Measurements from ENCODE around the gene TNFRSF18. TPM values are rescaled to one million over a fixed set of nuclear protein-coding genes. Genes with fewer than 3 reads are reported as not detected.

Gene TNFRSF18
- total and polyA plus RNA-seq, 2 donors (not counting 3 experiments of a cell fraction or from before 2014, with no cell fraction given): not detected

- H3K4me2 ChIP-seq (ENCODE audit: insufficient read depth, low read length): no peak overlapping the region
- no peaks in the 10 kb centered on the region for H3K9me1 ChIP-seq (replicated peaks; ENCODE audit: control insufficient read depth, extremely low read depth, insufficient read depth, low read length)
- no peaks in the 10 kb centered on the region for H3K27me3 ChIP-seq (ENCODE audit: control insufficient read depth in 2 of 2, insufficient read depth in 2 of 2, low read length in 2 of 2)
- intact Hi-C loops (cut with micrococcal nuclease) (no loop called here), dilution Hi-C loops (cut with MboI; ENCODE audit: extremely low pct_ligation_motif_present, low sequenced_read_pairs) (no loop called here)
- H3K9ac ChIP-seq (replicated peaks; ENCODE audit: extremely low read depth, insufficient read depth, low read length): no peak overlapping the region
- ChIA-PET POLR2A (no interaction called here), CTCF (interaction anchor here (1.4 kb wide), 1 partner anchor 105 kb away, joined by 5 read pairs; no protein-coding TSS in a partner anchor)
- H3K36me3 ChIP-seq (ENCODE audit: control insufficient read depth in 2 of 2, extremely low read depth in 1 of 2, insufficient read depth in 2 of 2, low read length in 2 of 2): peaks cover 6 to 37% of the 10 kb centered on the region in 2 experiments
- TF ChIP-seq, protein P1, sequence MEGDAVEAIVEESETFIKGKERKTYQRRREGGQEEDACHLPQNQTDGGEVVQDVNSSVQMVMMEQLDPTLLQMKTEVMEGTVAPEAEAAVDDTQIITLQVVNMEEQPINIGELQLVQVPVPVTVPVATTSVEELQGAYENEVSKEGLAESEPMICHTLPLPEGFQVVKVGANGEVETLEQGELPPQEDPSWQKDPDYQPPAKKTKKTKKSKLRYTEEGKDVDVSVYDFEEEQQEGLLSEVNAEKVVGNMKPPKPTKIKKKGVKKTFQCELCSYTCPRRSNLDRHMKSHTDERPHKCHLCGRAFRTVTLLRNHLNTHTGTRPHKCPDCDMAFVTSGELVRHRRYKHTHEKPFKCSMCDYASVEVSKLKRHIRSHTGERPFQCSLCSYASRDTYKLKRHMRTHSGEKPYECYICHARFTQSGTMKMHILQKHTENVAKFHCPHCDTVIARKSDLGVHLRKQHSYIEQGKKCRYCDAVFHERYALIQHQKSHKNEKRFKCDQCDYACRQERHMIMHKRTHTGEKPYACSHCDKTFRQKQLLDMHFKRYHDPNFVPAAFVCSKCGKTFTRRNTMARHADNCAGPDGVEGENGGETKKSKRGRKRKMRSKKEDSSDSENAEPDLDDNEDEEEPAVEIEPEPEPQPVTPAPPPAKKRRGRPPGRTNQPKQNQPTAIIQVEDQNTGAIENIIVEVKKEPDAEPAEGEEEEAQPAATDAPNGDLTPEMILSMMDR (IDR thresholded peaks at IDR 0.05; ENCODE audit: extremely low read depth in 1 of 2, insufficient read depth in 1 of 2, low read depth in 1 of 2, low read length in 2 of 2): no peak
- no peak for FAIRE-seq
- no peak for DNase-seq (ENCODE audit: low read depth, low spot score)
- H3K4me1 ChIP-seq (ENCODE audit: control insufficient read depth, extremely low read depth, insufficient read depth, low read length): peaks cover 6% of the 10 kb centered on the region
- no peak overlapping the region for H2AFZ ChIP-seq (ENCODE audit: low read depth, low read length)
- H4K20me1 ChIP-seq (replicated peaks; ENCODE audit: control insufficient read depth, extremely low read depth, insufficient read depth, low read length): no peaks in the 10 kb centered on the region
- H3K4me3 ChIP-seq (replicated peaks in 1 of 3; ENCODE audit: insufficient read depth in 1 of 3, low read depth in 1 of 3, low read length in 3 of 3): no peak overlapping the region
- no TSS peak for BruUV-seq (replicated peaks)
- no peaks in the 10 kb centered on the region for H3K9me3 ChIP-seq (replicated peaks; ENCODE audit: control insufficient read depth, insufficient read depth, low read length)
- H3K79me2 ChIP-seq (ENCODE audit: control insufficient read depth, insufficient read depth, low read length): peaks cover 58% of the 10 kb centered on the region
- H3K27ac ChIP-seq (ENCODE audit: insufficient read depth, low read depth, low read length): no peak overlapping the region
Measured at GRCh38 chr1:1227386-1227785, 21.0 kb upstream of the TNFRSF18 start.

GRCh38 chr1:1226566-1227362 lies 20.4 kb upstream of the TNFRSF18 start:
- DNase-seq (ENCODE audit: low read depth, low spot score): no peak
- Histone ChIP-seq H3K4me1 (ENCODE audit: control insufficient read depth, extremely low read depth, insufficient read depth, low read length) (peaks cover 6% of the 10 kb centered on the region), H3K9me3 (replicated peaks; ENCODE audit: control insufficient read depth, insufficient read depth, low read length) (no peaks in the 10 kb centered on the region), H3K4me3 (replicated peaks in 1 of 3; ENCODE audit: insufficient read depth in 1 of 3, low read depth in 1 of 3, low read length in 3 of 3) (no peak overlapping the region), H3K9me1 (replicated peaks; ENCODE audit: control insufficient read depth, extremely low read depth, insufficient read depth, low read length) (no peaks in the 10 kb centered on the region), H2AFZ (ENCODE audit: low read depth, low read length) (no peak overlapping the region), H3K27ac (ENCODE audit: insufficient read depth, low read depth, low read length) (no peak overlapping the region), H3K36me3 (ENCODE audit: control insufficient read depth in 2 of 2, extremely low read depth in 1 of 2, insufficient read depth in 2 of 2, low read length in 2 of 2) (peaks cover 6 to 43% of the 10 kb centered on the region in 2 experiments), H3K27me3 (ENCODE audit: control insufficient read depth in 2 of 2, insufficient read depth in 2 of 2, low read length in 2 of 2) (no peaks in the 10 kb centered on the region), H4K20me1 (replicated peaks; ENCODE audit: control insufficient read depth, extremely low read depth, insufficient read depth, low read length) (no peaks in the 10 kb centered on the region), H3K79me2 (ENCODE audit: control insufficient read depth, insufficient read depth, low read length) (peaks cover 58% of the 10 kb centered on the region), H3K4me2 (ENCODE audit: insufficient read depth, low read length) (no peak overlapping the region), H3K9ac (replicated peaks; ENCODE audit: extremely low read depth, insufficient read depth, low read length) (no peak overlapping the region)
- CTCF ChIA-PET: interaction anchor here (1.4 kb wide), 1 partner anchor 104 kb away, joined by 5 read pairs; no protein-coding TSS in a partner anchor
- TF ChIP-seq, protein P2, sequence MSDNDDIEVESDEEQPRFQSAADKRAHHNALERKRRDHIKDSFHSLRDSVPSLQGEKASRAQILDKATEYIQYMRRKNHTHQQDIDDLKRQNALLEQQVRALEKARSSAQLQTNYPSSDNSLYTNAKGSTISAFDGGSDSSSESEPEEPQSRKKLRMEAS (IDR thresholded peaks at IDR 0.05; ENCODE audit: insufficient read depth, insufficient read length): no peak
- TF ChIP-seq MYC (IDR thresholded peaks at IDR 0.05; ENCODE audit: low read depth, low read length): no peak
- TF ChIP-seq EZH2 (IDR thresholded peaks at IDR 0.05; ENCODE audit: borderline replicate concordance, low read depth, low read length, severe bottlenecking): no peak
- no peak for TF ChIP-seq GATA2 (IDR thresholded peaks at IDR 0.05; ENCODE audit: insufficient read depth, insufficient read length, low read depth, low read length)
- TF ChIP-seq POLR2AphosphoS5 (IDR thresholded peaks at IDR 0.05; ENCODE audit: insufficient read depth, low read depth, low read length): no peak
- no peak for TF ChIP-seq JUN (IDR thresholded peaks at IDR 0.05; ENCODE audit: borderline replicate concordance, insufficient read depth, insufficient read length, low read depth)
- TF ChIP-seq POLR2A (IDR thresholded peaks at IDR 0.05; ENCODE audit: low read depth, low read length): no peak
- TF ChIP-seq FOS (IDR thresholded peaks at IDR 0.05; ENCODE audit: borderline replicate concordance, insufficient read depth, low read length): no peak
- TF ChIP-seq, protein P1 (IDR thresholded peaks at IDR 0.05; ENCODE audit: extremely low read depth in 1 of 2, insufficient read depth in 1 of 2, low read depth in 1 of 2, low read length in 2 of 2): no peak
- intact Hi-C loops (cut with micrococcal nuclease): no loop called here
- BruUV-seq (replicated peaks): no TSS peak
- POLR2A ChIA-PET: no interaction called here
- no peak for FAIRE-seq
- dilution Hi-C loops (cut with MboI; ENCODE audit: extremely low pct_ligation_motif_present, low sequenced_read_pairs): no loop called here

Data from endothelial cell of umbilical vein (primary cell).